Thyroid gland (tissue), 4 donors: ENCODE results near the gene NKIRAS2.

Experiments
- CTCF ChIP-seq, 6 experiments: fragments of 200-600 bp in 3 of 6; fragments of 450-650 bp in 3 of 6; sonication (generic) in 3 of 6; IDR thresholded peaks; one replicate each; pipeline ENCODE4 v1.5.1; 2016 to 2019; ENCODE audit warnings: antibody characterized with exemption in 6 of 6, mild to moderate bottlenecking in 2 of 6, inconsistent platforms in 1 of 6, moderate library complexity in 1 of 6
- POLR2A ChIP-seq, 2 donors: fragments of 450-650 bp; IDR thresholded peaks; one replicate each; pipeline ENCODE4 v1.6.1; 2017; ENCODE audit warnings: antibody characterized with exemption in 2 of 2, mild to moderate bottlenecking in 2 of 2, moderate library complexity in 1 of 2

- no peak for TF ChIP-seq CTCF (IDR thresholded peaks at IDR 0.05)
- no peak for TF ChIP-seq POLR2A (IDR thresholded peaks at IDR 0.05)
Observed at GRCh38 chr17:41972571-41973407, 47.1 kb upstream of the NKIRAS2 start.
